ENCODE data around the gene DNAJC10. TPM values are rescaled to one million over a fixed set of nuclear protein-coding genes. Genes with fewer than 3 reads are reported as not detected.
A peak's percentile ranks its signal among the peaks of the same experiment; 100 is the strongest.
"Not testable (repeated sequence)": the region's sequence is repeated elsewhere in the genome, so short reads cannot be mapped to it uniquely, and the experiment has no call there.

The DNAJC10 gene
- total RNA-seq, 3 donors from 2014 or later (not counting 1 experiment from before 2014, with no cell fraction given) = 56.4 to 63.0 (median 60.6) TPM

DNA sequence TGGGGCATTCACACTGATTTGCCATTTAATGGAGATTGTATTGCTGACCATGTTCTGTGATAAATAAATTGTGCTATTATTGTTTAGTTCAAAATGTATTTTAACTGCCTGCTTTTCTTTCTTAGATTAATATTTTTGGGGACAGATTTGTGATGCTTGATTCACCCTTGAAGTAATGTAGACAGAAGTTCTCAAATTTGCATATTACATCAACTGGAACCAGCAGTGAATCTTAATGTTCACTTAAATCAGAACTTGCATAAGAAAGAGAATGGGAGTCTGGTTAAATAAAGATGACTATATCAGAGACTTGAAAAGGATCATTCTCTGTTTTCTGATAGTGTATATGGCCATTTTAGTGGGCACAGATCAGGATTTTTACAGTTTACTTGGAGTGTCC is 1.8 kb downstream of the DNAJC10 start:
- TF ChIP-seq, protein P1, sequence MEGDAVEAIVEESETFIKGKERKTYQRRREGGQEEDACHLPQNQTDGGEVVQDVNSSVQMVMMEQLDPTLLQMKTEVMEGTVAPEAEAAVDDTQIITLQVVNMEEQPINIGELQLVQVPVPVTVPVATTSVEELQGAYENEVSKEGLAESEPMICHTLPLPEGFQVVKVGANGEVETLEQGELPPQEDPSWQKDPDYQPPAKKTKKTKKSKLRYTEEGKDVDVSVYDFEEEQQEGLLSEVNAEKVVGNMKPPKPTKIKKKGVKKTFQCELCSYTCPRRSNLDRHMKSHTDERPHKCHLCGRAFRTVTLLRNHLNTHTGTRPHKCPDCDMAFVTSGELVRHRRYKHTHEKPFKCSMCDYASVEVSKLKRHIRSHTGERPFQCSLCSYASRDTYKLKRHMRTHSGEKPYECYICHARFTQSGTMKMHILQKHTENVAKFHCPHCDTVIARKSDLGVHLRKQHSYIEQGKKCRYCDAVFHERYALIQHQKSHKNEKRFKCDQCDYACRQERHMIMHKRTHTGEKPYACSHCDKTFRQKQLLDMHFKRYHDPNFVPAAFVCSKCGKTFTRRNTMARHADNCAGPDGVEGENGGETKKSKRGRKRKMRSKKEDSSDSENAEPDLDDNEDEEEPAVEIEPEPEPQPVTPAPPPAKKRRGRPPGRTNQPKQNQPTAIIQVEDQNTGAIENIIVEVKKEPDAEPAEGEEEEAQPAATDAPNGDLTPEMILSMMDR (IDR thresholded peaks at IDR 0.05) = no peak
- H3K9me3 Mint-ChIP-seq = no peaks in the 10 kb centered on the region
- peak overlapping the region; percentile 13 for H3K4me3 Mint-ChIP-seq
- no peaks in the 10 kb centered on the region for H3K36me3 Mint-ChIP-seq
- Histone ChIP-seq H3K4me1 (ENCODE audit: control insufficient read depth, insufficient read depth, low read length) (peaks cover 7% of the 10 kb centered on the region), H3K4me3 (ENCODE audit: low read length) (no peak overlapping the region), H3K36me3 (ENCODE audit: control insufficient read depth, insufficient read depth, low read length) (peaks cover 22% of the 10 kb centered on the region), H3K9me3 (ENCODE audit: control insufficient read depth, insufficient read depth, low read length) (no peaks in the 10 kb centered on the region), H3K27me3 (ENCODE audit: control insufficient read depth, insufficient read depth, low read length) (no peaks in the 10 kb centered on the region), H3K27ac (ENCODE audit: low read length) (peak overlapping the region; percentile 73)
- intact Hi-C loops (cut with micrococcal nuclease) = loop anchor here (5.0 kb wide), 1 partner anchor 404 kb away; the partner anchor contains the start of gene NUP35
- ATAC-seq = no peak
- H3K4me1 Mint-ChIP-seq = no peaks in the 10 kb centered on the region
- no peak overlapping the region for H3K27ac Mint-ChIP-seq
- no peak for DNase-seq
- H3K27me3 Mint-ChIP-seq (ENCODE audit: low read depth in 2 of 2) = peaks cover 4 to 11% of the 10 kb centered on the region in 2 donors

DNA sequence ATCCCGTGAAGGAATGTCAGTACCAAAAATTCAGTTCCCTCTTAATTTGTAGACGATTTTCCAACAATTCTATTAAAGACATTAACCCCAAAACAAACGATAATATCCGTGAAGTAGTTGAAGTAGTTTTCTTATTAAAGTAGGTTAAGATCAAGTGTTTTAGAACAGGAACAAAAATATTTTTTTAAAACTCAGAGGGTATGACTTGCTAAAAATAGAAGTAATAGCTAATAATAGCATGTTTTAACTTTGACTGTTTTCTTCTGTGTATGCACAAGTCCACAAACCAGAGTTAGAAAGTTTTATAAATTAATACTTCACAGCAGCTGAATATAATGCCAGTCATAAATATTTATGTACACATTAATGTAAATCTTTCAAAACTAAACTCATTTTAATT is 2.4 kb downstream of the DNAJC10 start:
- ATAC-seq = no peak
- Histone ChIP-seq H3K4me3 (ENCODE audit: low read length) (no peak overlapping the region), H3K9me3 (ENCODE audit: control insufficient read depth, insufficient read depth, low read length) (no peaks in the 10 kb centered on the region), H3K36me3 (ENCODE audit: control insufficient read depth, insufficient read depth, low read length) (peaks cover 26% of the 10 kb centered on the region), H3K27ac (ENCODE audit: low read length) (peak overlapping the region; percentile 73), H3K27me3 (ENCODE audit: control insufficient read depth, insufficient read depth, low read length) (no peaks in the 10 kb centered on the region), H3K4me1 (ENCODE audit: control insufficient read depth, insufficient read depth, low read length) (peaks cover 7% of the 10 kb centered on the region)
- intact Hi-C loops (cut with micrococcal nuclease) = loop anchor here (5.0 kb wide), 1 partner anchor 404 kb away; the partner anchor contains the start of gene NUP35
- TF ChIP-seq, protein P1 (IDR thresholded peaks at IDR 0.05) = no peak
- Mint-ChIP-seq H3K9me3 (no peaks in the 10 kb centered on the region), H3K4me1 (no peaks in the 10 kb centered on the region), H3K27me3 (ENCODE audit: low read depth in 2 of 2) (peaks cover 0 to 8% of the 10 kb centered on the region in 2 donors), H3K4me3 (no peak overlapping the region), H3K36me3 (no peaks in the 10 kb centered on the region), H3K27ac (no peak overlapping the region)
- WGBS (ENCODE audit: insufficient coverage) = no CpG with 5 or more reads among the region's 4 CpGs
- no peak for DNase-seq

GRCh38 chr2:182719116-182719515 is 3.1 kb downstream of the DNAJC10 start:
- not testable (repeated sequence) for H3K9me3 Mint-ChIP-seq; H3K27me3 ChIP-seq (ENCODE audit: control insufficient read depth, insufficient read depth, low read length); H3K4me1 Mint-ChIP-seq; H3K27me3 Mint-ChIP-seq (ENCODE audit: low read depth in 2 of 2); H3K36me3 Mint-ChIP-seq; H3K4me3 Mint-ChIP-seq; DNase-seq; H3K27ac ChIP-seq (ENCODE audit: low read length); H3K4me1 ChIP-seq (ENCODE audit: control insufficient read depth, insufficient read depth, low read length); H3K4me3 ChIP-seq (ENCODE audit: low read length); H3K9me3 ChIP-seq (ENCODE audit: control insufficient read depth, insufficient read depth, low read length); ATAC-seq; H3K27ac Mint-ChIP-seq
- H3K36me3 ChIP-seq (ENCODE audit: control insufficient read depth, insufficient read depth, low read length) = peaks cover 28% of the 10 kb centered on the region
- intact Hi-C loops (cut with micrococcal nuclease) = loop anchor here (5.0 kb wide), 1 partner anchor 403 kb away; the partner anchor contains the start of gene NUP35
- WGBS (ENCODE audit: insufficient coverage) = 93% methylated on average over 6 of the region's 8 CpGs

- H3K4me3 ChIP-seq (ENCODE audit: low read length) = no peak overlapping the region
- ATAC-seq (no peak), DNase-seq (no peak)
- H3K27ac Mint-ChIP-seq = no peak overlapping the region
- no peaks in the 10 kb centered on the region for H3K9me3 Mint-ChIP-seq
- H3K4me1 Mint-ChIP-seq = no peaks in the 10 kb centered on the region
- H3K36me3 ChIP-seq (ENCODE audit: control insufficient read depth, insufficient read depth, low read length) = peaks cover 47% of the 10 kb centered on the region
- no peak overlapping the region for H3K4me3 Mint-ChIP-seq
- H3K36me3 Mint-ChIP-seq = peaks cover 10% of the 10 kb centered on the region
- H3K27me3 Mint-ChIP-seq (ENCODE audit: low read depth in 2 of 2) = no peaks in the 10 kb centered on the region
- no peaks in the 10 kb centered on the region for H3K4me1 ChIP-seq (ENCODE audit: control insufficient read depth, insufficient read depth, low read length)
- intact Hi-C loops (cut with micrococcal nuclease) = no loop called here
- H3K27ac ChIP-seq (ENCODE audit: low read length) = no peak overlapping the region
- WGBS (ENCODE audit: insufficient coverage) = 91% methylated on average over 3 of the region's 3 CpGs
- H3K9me3 ChIP-seq (ENCODE audit: control insufficient read depth, insufficient read depth, low read length) = no peaks in the 10 kb centered on the region
- TF ChIP-seq, protein P1 (IDR thresholded peaks at IDR 0.05) = no peak
- H3K27me3 ChIP-seq (ENCODE audit: control insufficient read depth, insufficient read depth, low read length) = no peaks in the 10 kb centered on the region
Observed at GRCh38 chr2:182724656-182725055, 8.6 kb downstream of the DNAJC10 start.

Data from natural killer cell (primary cell).